Lower lobe of right lung (tissue), 2 donors: ENCODE measurements around the gene TMEM101. TPM values are rescaled to one million over a fixed set of nuclear protein-coding genes. Genes with fewer than 3 reads are reported as not detected.

Source experiments
- ATAC-seq, 2 donors: fragments of 200-7000 bp; cut with Tn5 transposase; one replicate each; pipeline ENCODE4 v1.9.1; 2020 to 2022; ENCODE audit warnings: mild to moderate bottlenecking in 2 of 2, moderate library complexity in 2 of 2
- DNase-seq: peaks from one replicate; pipeline ENCODE4 v3.0.0-alpha.2; 2020
- H3K27ac ChIP-seq: fragments of 200-600 bp; one replicate; pipeline ENCODE4 v1.8.0; 2022
- H3K27me3 ChIP-seq: fragments of 200-600 bp; one replicate; pipeline ENCODE4 v1.8.0; 2022; ENCODE audit warnings: low read depth
- H3K36me3 ChIP-seq: fragments of 200-600 bp; one replicate; pipeline ENCODE4 v1.8.0; 2022; ENCODE audit warnings: mild to moderate bottlenecking
- H3K4me1 ChIP-seq: fragments of 200-600 bp; one replicate; pipeline ENCODE4 v1.8.0; 2022
- H3K4me3 ChIP-seq: fragments of 200-600 bp; one replicate; pipeline ENCODE4 v1.8.0; 2022; ENCODE audit warnings: mild to moderate bottlenecking
- H3K9me3 ChIP-seq: fragments of 200-600 bp; one replicate; pipeline ENCODE4 v1.8.0; 2022
- intact Hi-C: fragments of 100-400 bp; cut with DNase I; formaldehyde crosslinking; loops from one replicate; pipeline ENCODE4 v1.11.0; 2022
- total RNA-seq: library from RNA; stranded (reverse); fragmentation: NEBNext Ultra II Directional; extraction: Animal tissue kit (Norgen Biotek cat#: 25700); gene quantifications from one replicate; pipeline ENCODE4 v1.2.1, GENCODE V29; 2021
- TF ChIP-seq, protein P1 (sequence below): fragments of 200-600 bp; IDR thresholded peaks from one replicate; pipeline ENCODE4 v1.8.0; 2022; ENCODE audit warnings: antibody characterized with exemption, mild to moderate bottlenecking
- donor health status: DM: no; HTN: yes; CAD: no; lungs with severe emphysema.

The TMEM101 gene
- total RNA-seq, 1 donor from 2014 or later: 28.4 TPM

DNA sequence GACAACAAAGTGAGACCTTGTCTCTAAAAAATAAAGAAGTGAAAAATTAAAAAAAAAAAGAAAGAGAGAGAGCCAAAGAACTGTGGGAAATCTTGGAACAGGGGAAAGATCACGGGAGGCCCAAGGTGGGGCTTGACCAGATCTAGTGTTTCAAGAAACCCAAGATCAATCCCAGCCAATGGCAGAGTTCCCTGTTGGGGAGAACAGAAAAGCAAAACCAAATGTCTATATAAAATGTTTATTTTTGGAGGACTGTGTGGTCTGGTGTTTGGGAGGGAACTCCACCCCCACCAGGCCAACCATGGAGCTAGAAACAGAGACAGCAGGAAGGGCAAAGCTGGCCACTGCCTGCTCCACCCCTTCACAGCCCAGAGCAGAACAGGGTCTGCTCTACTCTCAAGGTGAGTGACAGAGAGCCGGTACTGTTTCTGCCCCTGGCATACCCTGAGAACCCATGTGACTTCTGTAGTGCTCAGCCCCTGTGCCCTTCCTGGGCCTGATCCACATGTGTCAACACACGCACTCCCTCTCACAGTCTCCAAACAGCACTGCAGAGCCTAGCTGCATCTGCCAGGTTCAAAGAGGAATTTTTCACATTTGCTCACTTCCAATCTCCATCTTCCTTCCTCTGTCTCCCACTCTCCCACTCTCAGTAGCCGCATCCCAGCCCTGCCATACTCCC, 3.7 kb downstream of the TMEM101 start:
- peaks cover 2% of the 10 kb centered on the region for H3K27me3 ChIP-seq
- DNase-seq (no peak), ATAC-seq (no peak)
- H3K4me3 ChIP-seq: no peak overlapping the region
- TF ChIP-seq, protein P1, sequence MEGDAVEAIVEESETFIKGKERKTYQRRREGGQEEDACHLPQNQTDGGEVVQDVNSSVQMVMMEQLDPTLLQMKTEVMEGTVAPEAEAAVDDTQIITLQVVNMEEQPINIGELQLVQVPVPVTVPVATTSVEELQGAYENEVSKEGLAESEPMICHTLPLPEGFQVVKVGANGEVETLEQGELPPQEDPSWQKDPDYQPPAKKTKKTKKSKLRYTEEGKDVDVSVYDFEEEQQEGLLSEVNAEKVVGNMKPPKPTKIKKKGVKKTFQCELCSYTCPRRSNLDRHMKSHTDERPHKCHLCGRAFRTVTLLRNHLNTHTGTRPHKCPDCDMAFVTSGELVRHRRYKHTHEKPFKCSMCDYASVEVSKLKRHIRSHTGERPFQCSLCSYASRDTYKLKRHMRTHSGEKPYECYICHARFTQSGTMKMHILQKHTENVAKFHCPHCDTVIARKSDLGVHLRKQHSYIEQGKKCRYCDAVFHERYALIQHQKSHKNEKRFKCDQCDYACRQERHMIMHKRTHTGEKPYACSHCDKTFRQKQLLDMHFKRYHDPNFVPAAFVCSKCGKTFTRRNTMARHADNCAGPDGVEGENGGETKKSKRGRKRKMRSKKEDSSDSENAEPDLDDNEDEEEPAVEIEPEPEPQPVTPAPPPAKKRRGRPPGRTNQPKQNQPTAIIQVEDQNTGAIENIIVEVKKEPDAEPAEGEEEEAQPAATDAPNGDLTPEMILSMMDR: no peak
- no peak overlapping the region for H3K27ac ChIP-seq
- H3K36me3 ChIP-seq: peaks cover 27% of the 10 kb centered on the region
- H3K9me3 ChIP-seq: no peaks in the 10 kb centered on the region
- intact Hi-C loops: no loop called here
- H3K4me1 ChIP-seq: peaks cover 31% of the 10 kb centered on the region

DNA sequence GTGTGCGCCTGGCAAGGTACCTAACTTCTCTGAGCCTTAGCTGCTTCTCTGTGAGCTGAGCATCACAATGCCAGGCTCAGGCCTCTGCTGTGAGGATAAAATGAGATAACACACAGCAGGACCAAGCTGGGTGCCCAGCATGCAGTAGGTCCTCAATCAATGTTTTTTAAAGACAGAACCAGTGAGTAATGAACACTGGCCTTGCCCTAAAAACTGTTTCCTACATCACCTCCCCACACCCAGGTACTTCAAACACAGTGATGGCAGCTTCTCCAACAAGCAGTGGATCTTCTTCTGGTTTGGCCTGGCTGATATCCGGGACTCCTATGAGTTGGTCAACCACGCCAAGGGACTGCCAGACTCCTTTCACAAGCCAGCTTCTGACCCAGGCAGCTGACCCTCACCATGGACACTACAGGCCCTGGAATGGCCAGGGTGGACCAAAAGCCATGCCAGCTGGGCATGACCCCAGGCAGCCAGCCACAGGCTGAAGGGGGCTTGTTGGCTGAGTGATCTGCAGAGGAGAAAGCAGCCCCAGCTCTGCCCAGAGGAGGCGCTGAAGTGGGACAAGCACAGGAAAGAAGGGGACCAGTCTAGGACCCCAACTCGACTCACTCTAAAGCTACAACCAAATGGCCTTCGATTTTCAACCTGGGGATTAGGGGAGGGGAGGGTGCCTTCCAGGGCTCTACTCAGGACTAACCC, 6.4 kb downstream of the TMEM101 start:
- H3K4me3 ChIP-seq: peak overlapping the region; percentile 58

DNA sequence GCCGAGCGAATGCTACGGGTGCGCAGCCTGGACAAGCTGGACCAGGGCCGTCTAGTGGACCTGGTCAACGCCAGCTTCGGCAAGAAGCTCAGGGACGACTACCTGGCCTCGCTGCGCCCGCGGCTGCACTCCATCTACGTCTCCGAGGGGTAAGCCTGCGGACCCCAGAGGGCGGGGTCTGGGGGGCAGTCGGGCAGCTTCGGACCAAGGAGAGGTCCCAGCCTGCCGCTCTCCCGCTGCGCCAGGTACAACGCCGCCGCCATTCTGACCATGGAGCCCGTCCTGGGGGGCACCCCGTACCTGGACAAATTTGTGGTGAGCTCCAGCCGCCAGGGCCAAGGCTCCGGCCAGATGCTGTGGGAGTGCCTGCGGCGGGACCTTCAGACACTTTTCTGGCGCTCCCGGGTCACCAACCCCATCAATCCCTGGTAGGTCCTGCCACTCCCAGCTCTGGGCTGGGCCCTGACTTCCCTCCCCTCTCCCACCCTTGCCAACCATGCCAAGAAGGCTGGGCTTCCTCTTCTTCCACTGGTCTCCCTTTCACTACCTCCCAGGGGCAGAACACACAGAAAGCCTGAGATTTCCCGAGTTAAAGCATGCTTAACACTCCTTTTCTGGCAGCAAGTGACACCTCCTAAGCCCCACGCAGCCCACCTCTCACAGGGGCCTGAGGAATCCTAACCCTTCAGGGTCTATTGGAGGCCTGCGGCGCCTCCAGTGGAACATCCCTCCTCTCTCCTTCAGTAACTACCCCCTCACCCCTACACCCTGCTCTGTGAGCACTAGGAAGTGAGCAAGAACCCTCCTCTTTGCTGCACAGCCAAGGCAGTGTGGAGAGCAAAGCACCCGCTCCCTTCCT, 7.2 kb downstream of the TMEM101 start:
- H3K27ac ChIP-seq: peak overlapping the region; percentile 47
- no peak for DNase-seq
- peak overlapping the region; percentile 58 for H3K4me3 ChIP-seq
- H3K27me3 ChIP-seq: peaks cover 23% of the 10 kb centered on the region
- TF ChIP-seq, protein P1: peak; percentile 4
- ATAC-seq: no peak
- no peaks in the 10 kb centered on the region for H3K9me3 ChIP-seq
- intact Hi-C loops: no loop called here
- H3K4me1 ChIP-seq: peaks cover 38% of the 10 kb centered on the region
- H3K36me3 ChIP-seq: peaks cover 27% of the 10 kb centered on the region

More for the DNA sequence above, 6.4 kb downstream of the TMEM101 start:
- peaks cover 27% of the 10 kb centered on the region for H3K36me3 ChIP-seq
- intact Hi-C loops: no loop called here
- H3K27ac ChIP-seq: no peak overlapping the region
- peaks cover 38% of the 10 kb centered on the region for H3K4me1 ChIP-seq
- peaks cover 23% of the 10 kb centered on the region for H3K27me3 ChIP-seq
- ATAC-seq (no peak), DNase-seq (no peak)
- H3K9me3 ChIP-seq: no peaks in the 10 kb centered on the region
- TF ChIP-seq, protein P1: no peak

DNA sequence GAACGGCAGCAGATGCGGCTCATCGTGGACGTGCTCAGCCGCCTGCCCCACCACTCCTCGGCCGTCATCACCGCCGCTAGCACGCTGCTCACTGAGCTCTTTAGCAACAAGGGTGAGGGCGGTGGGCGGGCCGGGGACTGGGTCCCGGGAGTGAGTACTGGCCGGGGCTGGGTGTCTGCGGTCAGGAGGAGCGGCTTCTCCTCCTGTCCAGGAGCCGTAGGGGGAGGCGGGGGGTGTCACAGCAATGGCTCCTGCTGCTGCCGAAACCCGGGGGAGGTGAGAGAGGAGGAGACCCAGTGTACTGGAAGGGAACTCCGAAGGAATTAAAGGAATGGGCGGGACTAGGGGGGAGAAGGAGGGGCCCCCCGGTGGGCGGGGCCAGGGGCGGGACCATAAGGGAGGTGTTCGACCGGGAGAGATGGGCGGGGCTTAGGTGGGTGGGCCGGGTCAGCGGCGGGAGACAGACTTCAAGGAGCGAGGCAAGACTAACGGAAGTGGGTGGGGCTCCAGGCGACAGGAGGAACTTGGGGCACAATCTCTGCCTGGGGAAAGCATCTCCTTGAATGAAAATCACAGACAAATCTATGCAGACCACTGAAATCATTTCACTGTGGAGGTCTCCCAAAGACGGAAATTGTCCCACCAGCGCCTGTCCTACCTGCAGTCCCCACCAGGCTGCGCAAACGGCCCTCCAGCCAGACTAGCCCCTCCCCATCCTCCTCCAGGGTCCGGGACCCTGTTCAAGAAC, 8.0 kb downstream of the TMEM101 start:
- peak; percentile 93 to 96 for ATAC-seq
- intact Hi-C loops: no loop called here

More for the DNA sequence above, 8.0 kb downstream of the TMEM101 start:
- TF ChIP-seq, protein P1: peak; percentile 50
- Histone ChIP-seq H3K9me3 (no peaks in the 10 kb centered on the region), H3K4me1 (peaks cover 38% of the 10 kb centered on the region), H3K27ac (peak overlapping the region; percentile 59), H3K27me3 (peaks cover 23% of the 10 kb centered on the region), H3K4me3 (peak overlapping the region; percentile 58), H3K36me3 (peaks cover 21% of the 10 kb centered on the region)
- DNase-seq: peak; percentile 100
